Activated gamma-delta T cell treated with Interleukin-2 at 50 U/mL for 16 hours (primary cell): ENCODE measurements around the gene SYT2.
"Not testable (repeated sequence)": the region's sequence is repeated elsewhere in the genome, so short reads cannot be mapped to it uniquely, and the experiment has no call there.

Source experiments
- DNase-seq: peaks from one replicate; pipeline ENCODE4 v3.0.0-alpha.2; 2020

Gene SYT2

DNA sequence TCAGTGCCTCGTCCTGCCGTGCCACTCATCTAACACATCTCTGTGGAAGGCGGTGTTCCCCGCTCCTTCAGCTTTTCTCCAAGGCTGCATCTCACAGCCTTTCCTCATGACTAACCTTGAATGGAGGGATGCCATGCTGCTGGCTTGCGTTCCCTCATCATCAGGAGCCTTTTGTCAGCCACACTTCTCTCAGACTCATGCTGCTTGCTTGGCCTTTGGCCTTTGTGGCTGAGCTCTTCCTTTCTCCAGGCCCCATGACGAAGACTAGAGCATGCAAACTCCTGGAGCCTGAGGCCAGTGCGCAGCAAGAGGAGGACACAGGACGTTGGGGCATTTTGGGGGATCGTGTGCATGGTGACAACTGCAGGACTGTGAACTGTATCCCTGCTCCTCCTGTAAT is 70.8 kb downstream of the SYT2 start:
- no peak for DNase-seq

- not testable (repeated sequence) for DNase-seq
Observed at GRCh38 chr1:202638701-202639305, 71.5 kb downstream of the SYT2 start.

- DNase-seq, result no peak
Observed at GRCh38 chr1:202638019-202638700, 72.1 kb downstream of the SYT2 start.

DNA sequence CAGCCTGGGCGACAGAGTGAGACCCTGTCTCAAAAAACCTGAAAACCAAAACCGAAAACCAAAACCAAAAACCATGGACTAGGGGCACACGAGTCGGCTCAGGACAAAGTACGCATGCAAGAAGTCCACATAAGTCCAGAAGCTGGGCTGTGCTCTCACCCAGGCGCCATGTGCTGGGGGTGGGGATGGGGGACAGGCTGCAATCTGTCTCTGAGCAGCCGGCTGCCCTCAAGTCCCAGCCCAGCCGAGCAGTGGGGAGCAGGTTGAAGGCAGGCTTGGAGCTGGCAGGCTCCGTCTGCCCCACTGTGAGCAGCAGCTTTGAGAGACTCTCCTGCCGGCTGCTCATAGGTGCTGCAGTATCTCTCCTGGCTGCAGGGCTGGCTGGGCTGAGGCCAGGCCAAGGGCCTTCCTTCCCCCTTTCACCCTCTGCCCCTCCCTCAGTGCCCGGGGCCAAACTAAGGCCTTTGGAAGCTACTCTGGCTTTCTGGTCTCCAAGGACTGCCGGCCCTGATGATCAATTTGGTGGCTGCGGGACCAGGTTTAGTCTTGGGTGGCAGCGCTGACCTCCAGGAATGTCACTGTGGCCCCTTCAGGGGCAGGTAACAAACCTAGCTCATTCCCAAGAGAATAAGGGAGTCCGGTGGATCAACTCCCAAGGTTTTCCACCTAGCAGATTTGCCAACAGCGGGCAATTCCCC is 72.8 kb downstream of the SYT2 start:
- DNase-seq, result not testable (repeated sequence)

- DNase-seq, result not testable (repeated sequence)
Observed at GRCh38 chr1:202636171-202636570, 74.1 kb downstream of the SYT2 start.

- DNase-seq, result no peak
Observed at GRCh38 chr1:202632241-202632640, 78.0 kb downstream of the SYT2 start.

- DNase-seq, result no peak
Observed at GRCh38 chr1:202631076-202631923, 79.0 kb downstream of the SYT2 start.

DNA sequence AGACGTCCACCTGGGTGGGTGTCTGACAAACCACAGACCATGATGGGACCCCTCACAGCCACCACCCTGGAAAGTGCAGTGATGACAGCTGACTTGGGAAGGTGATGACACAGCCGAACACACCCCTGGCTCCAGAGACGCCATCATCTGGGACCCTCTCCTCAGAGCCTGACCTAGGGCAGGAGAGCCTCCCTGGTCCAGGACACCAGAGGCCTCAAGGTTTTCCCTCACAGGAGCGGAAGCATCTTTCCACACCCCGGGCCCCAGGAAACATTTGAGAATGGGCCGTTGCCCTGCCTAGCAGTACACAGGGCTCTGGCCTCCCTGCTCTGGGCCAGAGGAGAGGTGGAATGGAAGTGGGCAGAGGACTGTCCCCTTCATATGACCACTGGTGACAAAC is 79.7 kb downstream of the SYT2 start:
- no peak for DNase-seq

DNA sequence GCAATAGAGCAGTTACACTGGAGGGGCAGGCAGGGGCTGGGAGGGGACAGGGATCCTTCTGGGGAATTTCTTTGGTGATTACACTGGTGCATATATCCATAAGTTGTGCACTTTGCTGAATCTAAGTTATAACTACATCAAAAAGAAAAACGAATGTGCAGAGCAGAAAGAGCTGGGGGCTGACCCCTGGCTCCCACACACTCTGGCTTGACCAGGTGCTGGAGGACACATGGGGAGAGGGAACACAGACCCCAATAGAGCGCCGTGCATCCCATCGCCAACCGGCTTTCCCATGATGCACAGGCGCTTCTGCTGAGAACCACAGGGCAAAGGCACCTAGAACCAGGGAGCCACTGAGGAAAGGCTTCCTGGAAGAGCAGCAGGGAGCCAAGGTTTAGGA is 80.2 kb downstream of the SYT2 start:
- not testable (repeated sequence) for DNase-seq

DNA sequence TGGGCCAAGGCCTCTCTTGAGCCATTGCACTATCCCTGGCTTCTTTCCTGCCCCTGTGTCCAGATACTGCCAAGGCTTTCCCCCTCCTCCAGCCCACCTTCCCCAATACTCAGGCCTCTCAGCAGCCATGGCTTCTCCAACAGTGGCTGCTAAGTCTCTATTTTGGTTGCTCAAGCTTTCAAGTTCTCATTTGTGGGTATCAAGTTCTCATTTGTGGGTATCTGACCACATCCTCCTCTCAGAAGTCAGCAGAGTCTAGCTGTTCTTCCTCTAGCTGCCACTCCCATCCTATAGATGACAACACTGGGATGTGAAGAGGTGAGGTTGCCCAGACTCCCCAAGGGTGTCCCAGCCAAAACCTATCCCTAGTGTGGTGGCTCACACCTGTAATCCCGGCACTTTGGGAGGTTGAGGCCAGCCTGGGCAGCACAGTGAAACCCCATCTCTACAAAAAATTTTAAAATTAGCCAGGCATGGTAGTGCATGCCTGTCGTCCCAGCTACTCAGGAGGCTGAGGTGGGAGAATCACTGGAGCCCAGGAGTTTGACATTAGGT is 80.9 kb downstream of the SYT2 start:
- DNase-seq, result peak; percentile 22

GRCh38 chr1:202628646-202629215 is 81.5 kb downstream of the SYT2 start:
- no peak for DNase-seq

GRCh38 chr1:202627841-202628565 is 82.3 kb downstream of the SYT2 start:
- no peak for DNase-seq

DNA sequence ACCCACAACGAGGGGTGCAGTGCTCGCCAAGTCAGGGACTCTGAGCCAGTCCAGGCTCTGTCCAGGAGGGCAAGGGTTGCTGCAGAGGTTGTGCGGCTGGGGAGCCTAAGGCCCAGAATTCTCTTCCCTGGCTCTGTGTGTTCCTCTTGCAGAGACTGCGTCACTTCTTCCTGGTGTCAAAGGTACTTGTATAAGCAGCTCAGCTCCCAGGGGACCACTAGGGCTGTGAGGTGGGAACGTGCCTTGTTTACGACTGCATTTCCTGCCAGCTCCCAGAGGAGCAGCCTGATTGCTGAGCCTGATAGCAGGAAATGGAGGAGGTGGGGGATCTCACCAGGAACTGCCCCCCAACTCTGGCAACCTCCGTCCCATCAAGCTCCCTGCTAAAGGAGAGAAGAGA is 83.2 kb downstream of the SYT2 start:
- DNase-seq, result not testable (repeated sequence)

DNA sequence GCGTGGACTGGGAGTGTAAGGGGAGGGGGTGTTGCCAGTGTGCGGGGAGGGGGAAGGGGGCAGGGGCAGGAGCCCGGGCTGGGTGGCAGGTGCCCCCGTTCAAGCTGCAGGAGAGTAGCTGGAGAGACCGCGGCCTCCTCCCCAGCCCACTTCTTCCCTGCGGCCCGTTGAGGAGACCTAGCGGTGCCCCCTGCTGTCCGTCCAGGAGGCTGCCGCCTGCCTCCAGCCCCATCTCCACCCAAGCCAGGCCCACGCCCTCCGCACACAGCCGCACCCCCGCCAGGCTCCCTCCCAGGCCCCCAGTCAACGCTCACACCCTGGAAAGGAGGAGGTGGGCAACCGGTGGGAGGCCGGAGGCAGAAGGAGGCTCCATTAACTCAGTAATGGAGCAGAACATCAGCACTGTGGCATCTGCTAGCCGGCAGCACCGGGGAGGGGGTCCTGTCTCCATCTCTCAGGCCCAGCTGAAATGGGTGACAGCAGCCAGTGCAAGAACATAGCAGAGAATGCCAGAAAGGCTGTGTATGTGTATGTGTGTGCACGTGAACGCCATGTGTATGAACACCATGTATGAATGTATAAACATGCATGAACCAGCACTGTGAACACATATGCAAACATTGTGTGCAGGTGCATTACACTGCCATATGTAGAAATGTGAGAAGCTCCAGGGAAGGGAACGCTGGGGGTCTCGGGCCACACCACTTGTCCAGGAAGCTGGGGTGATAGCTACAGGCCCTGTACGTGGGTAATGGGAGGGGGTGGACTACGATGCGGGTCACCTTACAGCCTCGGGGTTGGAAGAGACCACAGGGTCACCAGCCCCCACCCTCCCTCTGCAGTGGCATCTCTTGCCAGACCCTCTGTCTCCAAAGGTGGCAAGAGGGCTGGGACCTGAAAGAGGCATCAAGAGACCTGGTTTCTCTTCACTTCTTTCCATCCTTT is 84.6 kb downstream of the SYT2 start:
- DNase-seq, result peak; percentile 46

GRCh38 chr1:202624781-202625108 is 85.5 kb downstream of the SYT2 start:
- no peak for DNase-seq

DNA sequence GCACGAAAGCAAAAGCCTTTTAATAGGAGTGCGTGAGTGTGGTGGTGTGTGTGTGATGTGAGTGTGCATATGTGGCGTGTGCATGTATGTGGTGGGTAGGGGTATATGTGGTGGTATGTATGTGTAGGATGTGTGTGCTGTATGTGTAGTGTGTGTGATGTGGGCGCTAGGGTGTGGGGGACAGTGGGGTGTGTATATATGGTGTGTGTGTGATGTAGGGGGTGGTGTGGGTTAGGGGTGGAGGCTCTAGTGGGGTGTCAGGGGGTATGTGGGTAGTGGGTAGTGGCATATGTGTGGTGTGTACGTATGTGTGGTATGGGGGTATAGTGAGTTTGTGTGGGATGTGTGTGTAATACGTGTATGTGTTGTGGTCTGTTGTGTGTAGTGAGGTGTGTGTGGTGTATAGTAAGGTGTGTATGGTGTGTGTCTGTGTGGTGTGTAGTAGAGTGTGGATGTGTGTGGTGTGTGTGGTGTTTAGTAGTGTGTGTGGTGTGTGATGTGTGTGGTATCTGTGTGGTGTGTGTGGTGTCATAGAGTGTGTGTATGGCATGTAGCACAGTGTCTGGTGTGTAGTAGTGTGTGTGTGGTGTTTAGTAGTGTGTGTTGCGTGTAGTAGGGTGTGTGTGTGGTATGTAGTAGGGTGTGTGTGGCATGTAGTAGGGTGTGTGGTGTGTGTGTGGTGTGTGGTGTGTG is 86.0 kb downstream of the SYT2 start:
- DNase-seq, result no peak

- DNase-seq, result not testable (repeated sequence)
Observed at GRCh38 chr1:202623476-202623875, 86.8 kb downstream of the SYT2 start.

DNA sequence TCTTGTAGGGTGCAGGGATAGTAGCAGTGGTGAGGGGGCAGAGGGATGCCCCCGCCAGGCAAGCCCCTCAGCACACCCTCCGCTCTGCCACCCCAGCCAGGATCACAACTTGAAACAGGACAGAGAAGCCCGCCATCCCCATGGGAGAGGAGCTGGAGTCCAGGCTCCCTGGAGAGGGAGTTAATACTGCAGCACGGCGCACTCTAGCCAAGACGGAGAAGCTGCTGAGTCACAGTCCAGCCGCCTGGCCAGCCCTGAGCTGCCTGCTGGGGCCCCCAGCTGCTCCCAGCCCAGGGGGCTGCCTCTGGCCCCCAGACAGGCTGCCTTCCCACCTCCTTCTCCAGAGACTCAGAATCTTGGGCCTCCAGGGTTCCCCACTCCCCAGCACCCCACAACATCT is 87.2 kb downstream of the SYT2 start:
- DNase-seq, result no peak

GRCh38 chr1:202622388-202622787 is 87.9 kb downstream of the SYT2 start:
- no peak for DNase-seq

DNA sequence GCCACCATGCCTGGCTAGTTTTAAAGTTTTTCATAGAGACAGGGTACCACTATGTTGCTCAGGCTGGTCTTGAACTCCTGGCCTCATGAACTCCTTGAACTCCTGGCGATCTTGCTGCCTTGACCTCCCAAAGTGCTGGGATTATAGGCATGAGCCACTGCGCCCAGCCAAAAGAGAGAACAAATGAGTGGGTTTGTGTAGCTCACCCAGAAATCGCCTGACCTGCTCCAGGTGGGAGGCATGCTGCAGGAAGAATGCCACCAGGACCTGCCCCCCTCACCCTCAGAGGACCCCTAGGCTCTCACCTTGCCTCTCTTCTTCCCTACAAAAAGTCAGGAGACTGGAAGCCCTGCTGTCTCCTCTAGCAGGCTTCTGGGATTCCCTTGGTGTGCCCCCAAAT is 88.8 kb downstream of the SYT2 start:
- DNase-seq, result no peak
